RWPE1 (cell line): Measurements from ENCODE around the gene LRRTM2.
"Not testable (repeated sequence)": the region's sequence is repeated elsewhere in the genome, so short reads cannot be mapped to it uniquely, and the experiment has no call there.

ENCODE experiments used
- CTCF ChIA-PET: fragments of 350-600 bp; sonication (Branson Sonifier 250); formaldehyde crosslinking; extraction: SDS; loops from one replicate; lab custom pipeline; 2021; lab: Yijun Ruan, JAX
- POLR2A ChIA-PET: fragments of 400-600 bp; formaldehyde crosslinking; extraction: SDS; loops from one replicate; lab custom pipeline; 2020; ENCODE audit warnings: antibody characterized with exemption; ENCODE audit not compliant: low non-redundant PET; lab: Yijun Ruan, JAX
- DNase-seq: peaks from one replicate; pipeline ENCODE4 v3.0.0; 2012; ENCODE audit warnings: low spot score
- H3K27ac ChIP-seq: fragments of 450-650 bp; 2 replicates; pipeline ENCODE4 v1.5.1; 2017
- TF ChIP-seq, protein P1 (sequence below): fragments of 450-650 bp; conservative IDR thresholded peaks from 2 replicates; pipeline ENCODE4 v1.5.1; 2017; ENCODE audit warnings: low read depth, mild to moderate bottlenecking

LRRTM2 gene

GRCh38 chr5:138840103-138840502 is 35.0 kb downstream of the LRRTM2 start:
- CTCF ChIA-PET = interaction anchor here (0.5 kb wide), 1 partner anchor 230 kb away, joined by 3 read pairs; no protein-coding TSS in a partner anchor
- DNase-seq = no peak
- TF ChIP-seq, protein P1, sequence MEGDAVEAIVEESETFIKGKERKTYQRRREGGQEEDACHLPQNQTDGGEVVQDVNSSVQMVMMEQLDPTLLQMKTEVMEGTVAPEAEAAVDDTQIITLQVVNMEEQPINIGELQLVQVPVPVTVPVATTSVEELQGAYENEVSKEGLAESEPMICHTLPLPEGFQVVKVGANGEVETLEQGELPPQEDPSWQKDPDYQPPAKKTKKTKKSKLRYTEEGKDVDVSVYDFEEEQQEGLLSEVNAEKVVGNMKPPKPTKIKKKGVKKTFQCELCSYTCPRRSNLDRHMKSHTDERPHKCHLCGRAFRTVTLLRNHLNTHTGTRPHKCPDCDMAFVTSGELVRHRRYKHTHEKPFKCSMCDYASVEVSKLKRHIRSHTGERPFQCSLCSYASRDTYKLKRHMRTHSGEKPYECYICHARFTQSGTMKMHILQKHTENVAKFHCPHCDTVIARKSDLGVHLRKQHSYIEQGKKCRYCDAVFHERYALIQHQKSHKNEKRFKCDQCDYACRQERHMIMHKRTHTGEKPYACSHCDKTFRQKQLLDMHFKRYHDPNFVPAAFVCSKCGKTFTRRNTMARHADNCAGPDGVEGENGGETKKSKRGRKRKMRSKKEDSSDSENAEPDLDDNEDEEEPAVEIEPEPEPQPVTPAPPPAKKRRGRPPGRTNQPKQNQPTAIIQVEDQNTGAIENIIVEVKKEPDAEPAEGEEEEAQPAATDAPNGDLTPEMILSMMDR = no peak
- no peak overlapping the region for H3K27ac ChIP-seq
- POLR2A ChIA-PET = no interaction called here

- ChIA-PET POLR2A (no interaction called here), CTCF (no interaction called here)
- H3K27ac ChIP-seq = no peak overlapping the region
- no peak for DNase-seq
- TF ChIP-seq, protein P1 = no peak
Measured at GRCh38 chr5:138837160-138837559, 38.0 kb downstream of the LRRTM2 start.

- POLR2A ChIA-PET, H3K27ac ChIP-seq, CTCF ChIA-PET, DNase-seq: not testable (repeated sequence)
Measured at GRCh38 chr5:138834853-138835252, 40.3 kb downstream of the LRRTM2 start.

GRCh38 chr5:138833726-138834480 is 41.2 kb downstream of the LRRTM2 start:
- POLR2A ChIA-PET = no interaction called here
- TF ChIP-seq, protein P1 = no peak
- CTCF ChIA-PET = interaction anchor here (0.6 kb wide), 1 partner anchor 36 kb away, joined by 6 read pairs; no protein-coding TSS in a partner anchor
- DNase-seq = no peak
- no peak overlapping the region for H3K27ac ChIP-seq

DNA sequence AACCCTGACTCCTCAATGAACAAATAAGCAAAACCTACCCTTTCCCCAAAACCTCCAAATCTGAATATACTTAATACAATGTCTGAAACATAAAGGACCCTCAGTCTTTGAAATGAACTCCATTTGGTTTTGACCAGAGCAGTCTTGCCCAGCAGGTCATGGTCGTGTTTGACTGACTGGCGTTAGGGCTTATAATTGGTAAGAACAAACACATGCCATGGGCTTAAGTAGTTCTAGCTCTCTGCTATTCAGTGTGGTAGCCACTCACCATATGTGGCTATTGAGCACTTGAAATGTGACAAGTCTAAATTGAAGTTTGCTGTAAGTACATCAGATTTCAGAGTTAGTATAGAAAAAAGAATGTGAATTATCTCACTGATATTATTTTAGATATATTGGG is 42.1 kb downstream of the LRRTM2 start:
- ChIA-PET POLR2A (no interaction called here), CTCF (interaction anchor here (0.6 kb wide), 1 partner anchor 36 kb away, joined by 6 read pairs; no protein-coding TSS in a partner anchor)
- H3K27ac ChIP-seq = no peak overlapping the region
- TF ChIP-seq, protein P1 = no peak
- DNase-seq = no peak

DNA sequence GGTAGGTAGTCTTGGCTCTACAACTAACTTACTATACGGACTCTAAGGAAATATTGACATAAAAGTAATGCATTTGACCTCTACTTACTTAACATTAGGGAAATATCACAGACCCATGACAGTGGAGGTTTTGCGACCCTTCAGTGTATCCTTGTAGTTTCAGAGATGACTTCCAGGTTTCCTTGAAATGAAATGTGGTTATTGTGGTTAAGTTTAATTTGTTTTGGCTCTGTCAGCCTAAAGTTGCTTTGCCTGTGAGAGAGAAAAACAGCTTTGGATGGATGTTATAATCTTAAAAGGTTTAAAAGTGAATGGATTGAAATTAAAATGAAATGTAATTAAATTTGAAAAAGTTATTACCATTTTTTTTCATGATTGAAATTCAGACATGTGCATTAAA is 42.9 kb downstream of the LRRTM2 start:
- no peak overlapping the region for H3K27ac ChIP-seq
- ChIA-PET CTCF (interaction anchor here (0.6 kb wide), 1 partner anchor 84 kb away, joined by 4 read pairs; no protein-coding TSS in a partner anchor), POLR2A (no interaction called here)
- TF ChIP-seq, protein P1 = no peak
- no peak for DNase-seq

- TF ChIP-seq, protein P1 = no peak
- no peak for DNase-seq
- CTCF ChIA-PET = interaction anchor here (0.6 kb wide), 1 partner anchor 85 kb away, joined by 4 read pairs; no protein-coding TSS in a partner anchor
- no peak overlapping the region for H3K27ac ChIP-seq
- POLR2A ChIA-PET = no interaction called here
Measured at GRCh38 chr5:138831703-138832102, 43.4 kb downstream of the LRRTM2 start.
